Keratinocyte (primary cell): Measurements from ENCODE around the gene QPCT.

Experiments used
- CTCF ChIP-seq, 3 experiments: IDR thresholded peaks in 1 of 3; conservative IDR thresholded peaks in 1 of 3; optimal IDR thresholded peaks in 1 of 3; 2 replicates in 2 of 3; 3 replicates in 1 of 3; pipeline versions ENCODE3 to v1.5.1; 2011; ENCODE audit warnings: low read length in 3 of 3, mild to moderate bottlenecking in 3 of 3, moderate library complexity in 2 of 3, control low read depth in 1 of 3, inconsistent platforms in 1 of 3; ENCODE audit not compliant: insufficient read depth in 2 of 3; ENCODE audit errors: extremely low read depth in 1 of 3
- EZH2 ChIP-seq: IDR thresholded peaks from one replicate; pipeline ENCODE4 v1.6.1; 2012; ENCODE audit warnings: inconsistent platforms, mild to moderate bottlenecking, low read length, moderate library complexity

GRCh38 chr2:37330681-37331080 lies 13.7 kb upstream of the QPCT start:
- no peak for TF ChIP-seq CTCF (optimal IDR thresholded peaks at IDR 0.05 in 1 of 3, IDR thresholded peaks at IDR 0.05 in 1 of 3, conservative IDR thresholded peaks at IDR 0.05 in 1 of 3; ENCODE audit: extremely low read depth in 1 of 3, insufficient read depth in 2 of 3, low read length in 3 of 3)
- no peak for TF ChIP-seq EZH2
